GM23338 (cell line): Measurements from ENCODE around the gene CNTNAP2. TPM values are rescaled to one million over a fixed set of nuclear protein-coding genes. Genes with fewer than 3 reads are reported as not detected.

Experiments
- ATAC-seq: fragments of 200-7000 bp; cut with Tn5 transposase; 3 replicates; pipeline ENCODE4 v1.9.1; 2020
- DNase-seq: peaks from one replicate; pipeline ENCODE4 v3.0.0-alpha.2; 2015; ENCODE audit warnings: low spot score
- H2AFZ ChIP-seq: fragments of 200-600 bp; sonication (generic); 2 replicates; pipeline ENCODE4 v1.8.0; 2016; ENCODE audit warnings: antibody characterized with exemption, mild to moderate bottlenecking, moderate library complexity
- H3F3A ChIP-seq: fragments of 200-600 bp; sonication (generic); replicated peaks from 2 replicates; pipeline ENCODE4 v1.8.0; 2017; ENCODE audit warnings: antibody characterized with exemption, mixed run types, low read depth
- H3K27ac ChIP-seq: fragments of 200-600 bp; sonication (generic); 2 replicates; pipeline ENCODE4 v1.6.1; 2016; ENCODE audit warnings: low read depth
- H3K27me3 ChIP-seq: fragments of 200-600 bp; sonication (generic); 2 replicates; pipeline ENCODE4 v1.8.0; 2016; ENCODE audit warnings: mild to moderate bottlenecking, mixed run types, moderate library complexity; ENCODE audit not compliant: insufficient read depth
- H3K36me3 ChIP-seq: fragments of 200-600 bp; sonication (generic); 2 replicates; pipeline ENCODE4 v1.8.0; 2016; ENCODE audit warnings: mild to moderate bottlenecking; ENCODE audit not compliant: insufficient read depth
- H3K4me1 ChIP-seq: fragments of 200-600 bp; sonication (generic); 2 replicates; pipeline ENCODE4 v1.8.0; 2016; ENCODE audit warnings: mild to moderate bottlenecking, moderate library complexity; ENCODE audit not compliant: insufficient read depth
- H3K4me2 ChIP-seq: fragments of 200-600 bp; sonication (generic); 2 replicates; pipeline ENCODE4 v1.7.1; 2017; ENCODE audit warnings: mixed run types
- H3K4me3 ChIP-seq: fragments of 200-600 bp; sonication (generic); 2 replicates; pipeline ENCODE4 v1.6.1; 2016; ENCODE audit warnings: mixed run types
- H3K79me2 ChIP-seq: fragments of 200-600 bp; sonication (generic); replicated peaks from 2 replicates; pipeline ENCODE4 v1.8.0; 2017; ENCODE audit warnings: mild to moderate bottlenecking; ENCODE audit not compliant: insufficient read depth
- H3K9me2 ChIP-seq: fragments of 200-600 bp; sonication (generic); 2 replicates; pipeline ENCODE4 v1.8.0; 2017; ENCODE audit not compliant: insufficient read depth
- H4K20me1 ChIP-seq: fragments of 200-600 bp; sonication (generic); replicated peaks from 2 replicates; pipeline ENCODE4 v1.8.0; 2017; ENCODE audit warnings: mild to moderate bottlenecking; ENCODE audit not compliant: insufficient read depth
- H3K27ac Mint-ChIP-seq: 2 replicates; pipeline ENCODE4 v1.8.0; 2020; ENCODE audit warnings: inconsistent platforms, mild to moderate bottlenecking, moderate library complexity, mixed read lengths
- H3K27me3 Mint-ChIP-seq: 3 replicates; pipeline ENCODE4 v1.8.0; 2022; ENCODE audit warnings: low read depth, mild to moderate bottlenecking, moderate library complexity, mixed read lengths, inconsistent platforms; ENCODE audit not compliant: insufficient read depth, poor library complexity
- H3K36me3 Mint-ChIP-seq: 3 replicates; pipeline ENCODE4 v1.8.0; 2021; ENCODE audit warnings: low read depth, mild to moderate bottlenecking, inconsistent platforms, moderate library complexity, mixed read lengths
- H3K4me1 Mint-ChIP-seq: 3 replicates; pipeline ENCODE4 v1.8.0; 2020; ENCODE audit warnings: mild to moderate bottlenecking, inconsistent platforms, mixed read lengths
- H3K4me3 Mint-ChIP-seq: 3 replicates; pipeline ENCODE4 v1.8.0; 2021; ENCODE audit warnings: moderate library complexity, mild to moderate bottlenecking, inconsistent platforms, mixed read lengths
- H3K9me3 Mint-ChIP-seq: 3 replicates; pipeline ENCODE4 v1.8.0; 2020; ENCODE audit warnings: moderate library complexity, mild to moderate bottlenecking, inconsistent platforms, mixed read lengths
- CREB1 ChIP-seq: fragments of 250-450 bp; sonication (Bioruptor Pico); IDR thresholded peaks from 2 replicates; pipeline ENCODE4 v1.5.0; 2020; ENCODE audit warnings: low read depth, mild to moderate bottlenecking, moderate library complexity
- CTCF ChIP-seq, 2 experiments: fragments of 200-600 bp in 1 of 2; sonication (generic) in 1 of 2; conservative IDR thresholded peaks; 2 replicates each; pipeline versions ENCODE4 v1.5.1 to v1.6.1; 2016 to 2017; ENCODE audit warnings: antibody characterized with exemption in 2 of 2, low read depth in 2 of 2, mild to moderate bottlenecking in 2 of 2, moderate library complexity in 1 of 2
- EZH2 ChIP-seq: fragments of 200-600 bp; sonication (generic); IDR thresholded peaks from one replicate; pipeline ENCODE4 v1.8.0; 2017; ENCODE audit warnings: antibody characterized with exemption, mild to moderate bottlenecking, low read depth; ENCODE audit not compliant: unreplicated experiment
- EZH2phosphoT487 ChIP-seq: fragments of 200-600 bp; sonication (generic); IDR thresholded peaks from one replicate; pipeline ENCODE4 v1.8.1; 2018; ENCODE audit warnings: antibody characterized with exemption; ENCODE audit not compliant: unreplicated experiment
- JUNB ChIP-seq: IDR thresholded peaks from one replicate; pipeline ENCODE4 v1.6.1; 2016; ENCODE audit warnings: antibody characterized with exemption; ENCODE audit not compliant: unreplicated experiment
- NANOG ChIP-seq: IDR thresholded peaks from 2 replicates; pipeline ENCODE4 v1.6.1; 2016; ENCODE audit warnings: antibody characterized with exemption, borderline replicate concordance
- POLR2AphosphoS5 ChIP-seq: IDR thresholded peaks from 2 replicates; pipeline ENCODE4 v1.6.1; 2016; ENCODE audit warnings: antibody characterized with exemption, low read depth
- STAT1 ChIP-seq: IDR thresholded peaks from one replicate; pipeline ENCODE4 v1.6.1; 2016; ENCODE audit warnings: antibody characterized with exemption; ENCODE audit not compliant: unreplicated experiment
- ZNF114 ChIP-seq: fragments of 250-450 bp; sonication (Bioruptor Pico); IDR thresholded peaks from 2 replicates; pipeline ENCODE4 v1.5.0; 2020; ENCODE audit warnings: mild to moderate bottlenecking, moderate library complexity
- ZNF331 ChIP-seq: fragments of 250-450 bp; sonication (Bioruptor Pico); IDR thresholded peaks from 2 replicates; pipeline ENCODE4 v1.5.0; 2020; ENCODE audit warnings: low read depth, mild to moderate bottlenecking, moderate library complexity
- polyA plus RNA-seq: library from polyadenylated mRNA; unstranded; fragments of >200 nt; fragmentation: Nextera tagmentation; extraction: Ambion mirVana; gene quantifications from 2 replicates; pipeline ENCODE4 v1.2.1, GENCODE V29; 2016
- total RNA-seq: library from RNA; depleted of rRNA; stranded (reverse); fragments of >200 nt; shearing (Covaris generic); gene quantifications from 2 replicates; pipeline ENCODE4 v1.2.3, GENCODE V29; 2014
- TF ChIP-seq, protein P1 (sequence below): IDR thresholded peaks from 2 replicates; pipeline ENCODE4 v1.6.1; 2016; ENCODE audit warnings: antibody characterized with exemption
- TF ChIP-seq, protein P2 (sequence below): fragments of 250-450 bp; sonication (Bioruptor Pico); IDR thresholded peaks from 2 replicates; pipeline ENCODE4 v1.5.0; 2020; ENCODE audit warnings: mild to moderate bottlenecking, moderate library complexity
- TF ChIP-seq, protein P3 (sequence below): IDR thresholded peaks from one replicate; pipeline ENCODE4 v1.6.1; 2018; ENCODE audit warnings: antibody characterized with exemption; ENCODE audit not compliant: unreplicated experiment

Gene CNTNAP2
- total and polyA plus RNA-seq, 2 experiments from 2014 or later, result 38.2 to 61.3 TPM

- no peaks in the 10 kb centered on the region for H3K9me2 ChIP-seq
- no peak overlapping the region for H3K27ac ChIP-seq
- no peaks in the 10 kb centered on the region for H3K79me2 ChIP-seq
- H2AFZ ChIP-seq, result no peak overlapping the region
- H3K36me3 Mint-ChIP-seq, result no peaks in the 10 kb centered on the region
- H3K4me2 ChIP-seq, result no peak overlapping the region
- H3K9me3 Mint-ChIP-seq, result peaks cover 13% of the 10 kb centered on the region; the same call in 2 of the 3 replicates
- no peaks in the 10 kb centered on the region for H3K4me1 ChIP-seq
- no peaks in the 10 kb centered on the region for H3K4me1 Mint-ChIP-seq
- H3K4me3 ChIP-seq, result no peak overlapping the region
- ATAC-seq (no peak), DNase-seq (no peak)
- no peak overlapping the region for H3K4me3 Mint-ChIP-seq
- H3F3A ChIP-seq, result no peaks in the 10 kb centered on the region
- no peaks in the 10 kb centered on the region for H4K20me1 ChIP-seq
- H3K27me3 ChIP-seq, result no peaks in the 10 kb centered on the region
- H3K36me3 ChIP-seq, result no peaks in the 10 kb centered on the region
- H3K27ac Mint-ChIP-seq, result no peak overlapping the region
- TF ChIP-seq, protein P1, sequence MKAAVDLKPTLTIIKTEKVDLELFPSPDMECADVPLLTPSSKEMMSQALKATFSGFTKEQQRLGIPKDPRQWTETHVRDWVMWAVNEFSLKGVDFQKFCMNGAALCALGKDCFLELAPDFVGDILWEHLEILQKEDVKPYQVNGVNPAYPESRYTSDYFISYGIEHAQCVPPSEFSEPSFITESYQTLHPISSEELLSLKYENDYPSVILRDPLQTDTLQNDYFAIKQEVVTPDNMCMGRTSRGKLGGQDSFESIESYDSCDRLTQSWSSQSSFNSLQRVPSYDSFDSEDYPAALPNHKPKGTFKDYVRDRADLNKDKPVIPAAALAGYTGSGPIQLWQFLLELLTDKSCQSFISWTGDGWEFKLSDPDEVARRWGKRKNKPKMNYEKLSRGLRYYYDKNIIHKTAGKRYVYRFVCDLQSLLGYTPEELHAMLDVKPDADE, result no peak
- TF ChIP-seq EZH2phosphoT487, result no peak
- TF ChIP-seq, protein P2, sequence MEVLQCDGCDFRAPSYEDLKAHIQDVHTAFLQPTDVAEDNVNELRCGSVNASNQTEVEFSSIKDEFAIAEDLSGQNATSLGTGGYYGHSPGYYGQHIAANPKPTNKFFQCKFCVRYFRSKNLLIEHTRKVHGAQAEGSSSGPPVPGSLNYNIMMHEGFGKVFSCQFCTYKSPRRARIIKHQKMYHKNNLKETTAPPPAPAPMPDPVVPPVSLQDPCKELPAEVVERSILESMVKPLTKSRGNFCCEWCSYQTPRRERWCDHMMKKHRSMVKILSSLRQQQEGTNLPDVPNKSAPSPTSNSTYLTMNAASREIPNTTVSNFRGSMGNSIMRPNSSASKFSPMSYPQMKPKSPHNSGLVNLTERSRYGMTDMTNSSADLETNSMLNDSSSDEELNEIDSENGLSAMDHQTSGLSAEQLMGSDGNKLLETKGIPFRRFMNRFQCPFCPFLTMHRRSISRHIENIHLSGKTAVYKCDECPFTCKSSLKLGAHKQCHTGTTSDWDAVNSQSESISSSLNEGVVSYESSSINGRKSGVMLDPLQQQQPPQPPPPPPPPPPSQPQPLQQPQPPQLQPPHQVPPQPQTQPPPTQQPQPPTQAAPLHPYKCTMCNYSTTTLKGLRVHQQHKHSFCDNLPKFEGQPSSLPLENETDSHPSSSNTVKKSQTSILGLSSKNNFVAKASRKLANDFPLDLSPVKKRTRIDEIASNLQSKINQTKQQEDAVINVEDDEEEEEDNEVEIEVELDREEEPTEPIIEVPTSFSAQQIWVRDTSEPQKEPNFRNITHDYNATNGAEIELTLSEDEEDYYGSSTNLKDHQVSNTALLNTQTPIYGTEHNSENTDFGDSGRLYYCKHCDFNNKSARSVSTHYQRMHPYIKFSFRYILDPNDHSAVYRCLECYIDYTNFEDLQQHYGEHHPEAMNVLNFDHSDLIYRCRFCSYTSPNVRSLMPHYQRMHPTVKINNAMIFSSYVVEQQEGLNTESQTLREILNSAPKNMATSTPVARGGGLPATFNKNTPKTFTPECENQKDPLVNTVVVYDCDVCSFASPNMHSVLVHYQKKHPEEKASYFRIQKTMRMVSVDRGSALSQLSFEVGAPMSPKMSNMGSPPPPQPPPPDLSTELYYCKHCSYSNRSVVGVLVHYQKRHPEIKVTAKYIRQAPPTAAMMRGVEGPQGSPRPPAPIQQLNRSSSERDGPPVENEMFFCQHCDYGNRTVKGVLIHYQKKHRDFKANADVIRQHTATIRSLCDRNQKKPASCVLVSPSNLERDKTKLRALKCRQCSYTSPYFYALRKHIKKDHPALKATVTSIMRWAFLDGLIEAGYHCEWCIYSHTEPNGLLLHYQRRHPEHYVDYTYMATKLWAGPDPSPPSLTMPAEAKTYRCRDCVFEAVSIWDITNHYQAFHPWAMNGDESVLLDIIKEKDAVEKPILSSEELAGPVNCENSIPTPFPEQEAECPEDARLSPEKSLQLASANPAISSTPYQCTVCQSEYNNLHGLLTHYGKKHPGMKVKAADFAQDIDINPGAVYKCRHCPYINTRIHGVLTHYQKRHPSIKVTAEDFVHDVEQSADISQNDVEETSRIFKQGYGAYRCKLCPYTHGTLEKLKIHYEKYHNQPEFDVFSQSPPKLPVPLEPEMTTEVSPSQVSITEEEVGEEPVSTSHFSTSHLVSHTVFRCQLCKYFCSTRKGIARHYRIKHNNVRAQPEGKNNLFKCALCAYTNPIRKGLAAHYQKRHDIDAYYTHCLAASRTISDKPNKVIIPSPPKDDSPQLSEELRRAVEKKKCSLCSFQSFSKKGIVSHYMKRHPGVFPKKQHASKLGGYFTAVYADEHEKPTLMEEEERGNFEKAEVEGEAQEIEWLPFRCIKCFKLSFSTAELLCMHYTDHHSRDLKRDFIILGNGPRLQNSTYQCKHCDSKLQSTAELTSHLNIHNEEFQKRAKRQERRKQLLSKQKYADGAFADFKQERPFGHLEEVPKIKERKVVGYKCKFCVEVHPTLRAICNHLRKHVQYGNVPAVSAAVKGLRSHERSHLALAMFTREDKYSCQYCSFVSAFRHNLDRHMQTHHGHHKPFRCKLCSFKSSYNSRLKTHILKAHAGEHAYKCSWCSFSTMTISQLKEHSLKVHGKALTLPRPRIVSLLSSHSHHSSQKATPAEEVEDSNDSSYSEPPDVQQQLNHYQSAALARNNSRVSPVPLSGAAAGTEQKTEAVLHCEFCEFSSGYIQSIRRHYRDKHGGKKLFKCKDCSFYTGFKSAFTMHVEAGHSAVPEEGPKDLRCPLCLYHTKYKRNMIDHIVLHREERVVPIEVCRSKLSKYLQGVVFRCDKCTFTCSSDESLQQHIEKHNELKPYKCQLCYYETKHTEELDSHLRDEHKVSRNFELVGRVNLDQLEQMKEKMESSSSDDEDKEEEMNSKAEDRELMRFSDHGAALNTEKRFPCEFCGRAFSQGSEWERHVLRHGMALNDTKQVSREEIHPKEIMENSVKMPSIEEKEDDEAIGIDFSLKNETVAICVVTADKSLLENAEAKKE, result no peak
- TF ChIP-seq JUNB, result no peak
- TF ChIP-seq CREB1 (CRISPR knock-in tag), result no peak
- TF ChIP-seq, protein P3, sequence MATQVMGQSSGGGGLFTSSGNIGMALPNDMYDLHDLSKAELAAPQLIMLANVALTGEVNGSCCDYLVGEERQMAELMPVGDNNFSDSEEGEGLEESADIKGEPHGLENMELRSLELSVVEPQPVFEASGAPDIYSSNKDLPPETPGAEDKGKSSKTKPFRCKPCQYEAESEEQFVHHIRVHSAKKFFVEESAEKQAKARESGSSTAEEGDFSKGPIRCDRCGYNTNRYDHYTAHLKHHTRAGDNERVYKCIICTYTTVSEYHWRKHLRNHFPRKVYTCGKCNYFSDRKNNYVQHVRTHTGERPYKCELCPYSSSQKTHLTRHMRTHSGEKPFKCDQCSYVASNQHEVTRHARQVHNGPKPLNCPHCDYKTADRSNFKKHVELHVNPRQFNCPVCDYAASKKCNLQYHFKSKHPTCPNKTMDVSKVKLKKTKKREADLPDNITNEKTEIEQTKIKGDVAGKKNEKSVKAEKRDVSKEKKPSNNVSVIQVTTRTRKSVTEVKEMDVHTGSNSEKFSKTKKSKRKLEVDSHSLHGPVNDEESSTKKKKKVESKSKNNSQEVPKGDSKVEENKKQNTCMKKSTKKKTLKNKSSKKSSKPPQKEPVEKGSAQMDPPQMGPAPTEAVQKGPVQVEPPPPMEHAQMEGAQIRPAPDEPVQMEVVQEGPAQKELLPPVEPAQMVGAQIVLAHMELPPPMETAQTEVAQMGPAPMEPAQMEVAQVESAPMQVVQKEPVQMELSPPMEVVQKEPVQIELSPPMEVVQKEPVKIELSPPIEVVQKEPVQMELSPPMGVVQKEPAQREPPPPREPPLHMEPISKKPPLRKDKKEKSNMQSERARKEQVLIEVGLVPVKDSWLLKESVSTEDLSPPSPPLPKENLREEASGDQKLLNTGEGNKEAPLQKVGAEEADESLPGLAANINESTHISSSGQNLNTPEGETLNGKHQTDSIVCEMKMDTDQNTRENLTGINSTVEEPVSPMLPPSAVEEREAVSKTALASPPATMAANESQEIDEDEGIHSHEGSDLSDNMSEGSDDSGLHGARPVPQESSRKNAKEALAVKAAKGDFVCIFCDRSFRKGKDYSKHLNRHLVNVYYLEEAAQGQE, result no peak
- no peak for TF ChIP-seq CTCF (conservative IDR thresholded peaks at IDR 0.05; ENCODE audit: low read depth in 2 of 2)
- no peak for TF ChIP-seq ZNF331 (CRISPR knock-in tag)
- TF ChIP-seq STAT1, result no peak
- no peak for TF ChIP-seq NANOG
- no peak for TF ChIP-seq EZH2
- no peak for TF ChIP-seq POLR2AphosphoS5
- TF ChIP-seq ZNF114 (CRISPR knock-in tag), result no peak
- H3K27me3 Mint-ChIP-seq, result no peaks in the 10 kb centered on the region
Measured at GRCh38 chr7:146659732-146660131, 543.1 kb downstream of the CNTNAP2 start.
